ENCODE measurements around the gene PIGU.
"Not testable (repeated sequence)": the region's sequence is repeated elsewhere in the genome, so short reads cannot be mapped to it uniquely, and the experiment has no call there.

PIGU gene

GRCh38 chr20:34676642-34677373 is at the start of gene PIGU:
PIGU (minus strand) TSS chr20:34677092; CDS start chr20:34677085, 7 bp downstream.
- DNase-seq (ENCODE audit: low read depth): peak; percentile 67

- DNase-seq (ENCODE audit: low read depth): no peak
Observed at GRCh38 chr20:34724172-34724571, 47.3 kb upstream of the PIGU start.

GRCh38 chr20:34722560-34722959 is 45.7 kb upstream of the PIGU start:
- not testable (repeated sequence) for DNase-seq (ENCODE audit: low read depth)

GRCh38 chr20:34720266-34720665 is 43.4 kb upstream of the PIGU start:
- no peak for DNase-seq (ENCODE audit: low read depth)

- not testable (repeated sequence) for DNase-seq (ENCODE audit: low read depth)
Observed at GRCh38 chr20:34719242-34720017, 42.5 kb upstream of the PIGU start.

GRCh38 chr20:34717230-34718095 is 40.6 kb upstream of the PIGU start:
- DNase-seq (ENCODE audit: low read depth): no peak

GRCh38 chr20:34716921-34717229 is 40.0 kb upstream of the PIGU start:
- DNase-seq (ENCODE audit: low read depth): no peak

- DNase-seq (ENCODE audit: low read depth): no peak
Observed at GRCh38 chr20:34715384-34715783, 38.5 kb upstream of the PIGU start.

GRCh38 chr20:34713944-34714515 is 37.1 kb upstream of the PIGU start:
- not testable (repeated sequence) for DNase-seq (ENCODE audit: low read depth)

- DNase-seq (ENCODE audit: low read depth): peak; percentile 99
Observed at GRCh38 chr20:34713194-34713943, 36.5 kb upstream of the PIGU start.

- DNase-seq (ENCODE audit: low read depth): no peak
Observed at GRCh38 chr20:34712525-34713192, 35.8 kb upstream of the PIGU start.

- no peak for DNase-seq (ENCODE audit: low read depth)
Observed at GRCh38 chr20:34711813-34712430, 35.0 kb upstream of the PIGU start.

- DNase-seq (ENCODE audit: low read depth): no peak
Observed at GRCh38 chr20:34710861-34711574, 34.1 kb upstream of the PIGU start.

- DNase-seq (ENCODE audit: low read depth): no peak
Observed at GRCh38 chr20:34710568-34710839, 33.6 kb upstream of the PIGU start.

- DNase-seq (ENCODE audit: low read depth): peak; percentile 50
Observed at GRCh38 chr20:34709831-34710567, 33.1 kb upstream of the PIGU start.

- peak; percentile 43 for DNase-seq (ENCODE audit: low read depth)
Observed at GRCh38 chr20:34709044-34709830, 32.3 kb upstream of the PIGU start.

- DNase-seq (ENCODE audit: low read depth): no peak
Observed at GRCh38 chr20:34708621-34709043, 31.7 kb upstream of the PIGU start.

Data from HS-5 (cell line).